Activated T-helper 1 cell treated with anti-CD3 and anti-CD28 coated beads, Interleukin-2, amount 50 U/mL, for 16 hours (primary cell): ENCODE results near the gene SIRT2.

ENCODE experiments used
- DNase-seq, 2 donors: peaks; one replicate each; pipeline ENCODE4 v3.0.0-alpha.2; 2020; ENCODE audit warnings: low read depth in 1 of 2, low spot score in 1 of 2

The SIRT2 gene

DNA sequence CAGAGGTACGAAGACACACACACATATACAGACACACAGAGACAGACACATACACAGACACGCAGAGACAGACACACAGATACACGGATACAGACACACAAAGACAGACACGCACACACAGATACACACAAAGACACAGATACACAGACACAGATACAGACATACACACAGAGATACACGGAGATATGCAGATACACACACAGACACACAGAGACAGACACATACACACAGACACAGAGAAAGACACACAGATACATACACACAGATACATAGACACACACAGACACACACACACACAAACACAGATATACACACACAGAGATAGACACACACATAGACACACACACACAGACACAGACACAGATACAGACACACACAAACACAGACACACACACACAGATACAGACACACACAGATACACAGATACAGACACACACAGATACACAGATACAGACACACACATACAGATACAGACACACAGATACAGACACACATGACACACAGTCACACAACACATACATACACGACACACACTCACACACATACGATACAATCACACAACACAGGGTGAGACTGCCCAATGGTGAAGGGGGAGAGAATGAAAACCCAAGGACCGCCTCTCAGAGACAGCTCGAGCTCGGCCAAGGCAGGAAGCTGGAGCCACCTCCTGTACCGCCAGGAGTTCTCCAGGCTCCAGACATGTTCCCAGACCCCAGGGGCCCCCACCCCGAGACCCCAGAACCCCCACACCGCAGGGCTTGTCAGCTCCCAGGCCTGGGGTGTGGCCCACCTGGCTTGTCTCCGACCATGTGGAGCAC is 21.4 kb upstream of the SIRT2 start:
- no peak for DNase-seq

DNA sequence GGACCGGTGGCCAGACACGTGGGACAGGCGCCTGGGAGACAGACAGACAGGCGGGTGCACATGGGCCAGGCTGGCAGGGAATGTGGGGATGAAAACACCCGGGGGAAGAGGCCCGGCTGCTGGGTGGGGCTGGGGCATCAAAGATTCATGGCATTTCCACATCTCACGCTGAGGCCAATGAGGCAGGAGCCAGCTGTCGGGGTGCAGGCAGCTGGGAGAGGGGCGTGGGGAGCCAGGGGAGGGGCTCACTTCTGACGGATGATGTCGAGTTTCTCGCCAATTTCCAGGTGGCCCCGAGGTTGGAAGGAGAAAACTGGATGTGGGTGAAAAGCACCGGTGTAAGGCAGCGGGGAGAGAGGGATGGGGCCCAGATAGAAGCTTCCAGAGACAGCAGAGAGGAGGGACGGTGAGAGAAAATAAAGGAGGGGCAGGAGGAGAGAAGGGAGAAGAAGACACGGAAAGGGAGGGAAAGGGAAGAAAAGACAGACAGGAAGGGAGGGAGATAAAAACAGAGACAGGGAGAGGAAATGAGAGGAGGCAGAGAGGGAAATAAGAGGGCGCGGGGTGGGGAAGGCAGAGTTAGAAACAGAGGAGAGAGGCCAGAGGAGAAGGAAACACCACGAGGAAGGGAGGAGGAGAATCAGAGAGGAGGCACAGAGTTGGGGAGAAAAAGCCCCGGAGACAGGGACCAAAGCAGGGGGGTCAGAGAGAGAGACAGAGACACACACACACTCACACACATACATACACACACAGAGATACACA is 20.6 kb upstream of the SIRT2 start:
- DNase-seq, result no peak

DNA sequence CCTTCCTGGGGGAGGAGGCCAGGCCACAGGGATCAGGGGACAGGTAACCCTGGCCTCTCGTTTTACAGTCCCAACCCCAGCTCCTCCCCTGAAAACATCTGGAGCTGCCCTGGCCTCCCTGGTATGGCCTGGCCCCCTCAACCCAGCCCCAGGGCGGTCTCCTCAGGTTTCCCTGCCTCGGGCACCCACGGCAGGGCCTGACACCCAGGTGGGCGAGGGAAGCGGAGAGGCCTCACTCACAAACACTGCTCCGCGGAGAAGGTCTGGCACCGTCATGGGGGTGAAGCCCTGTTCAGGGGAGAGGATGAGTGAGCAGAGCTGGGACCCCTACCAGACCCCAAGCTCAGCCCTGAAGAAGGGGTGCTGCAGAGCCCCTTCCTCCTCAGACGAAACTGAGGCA is 19.1 kb upstream of the SIRT2 start:
- DNase-seq, result no peak

DNA sequence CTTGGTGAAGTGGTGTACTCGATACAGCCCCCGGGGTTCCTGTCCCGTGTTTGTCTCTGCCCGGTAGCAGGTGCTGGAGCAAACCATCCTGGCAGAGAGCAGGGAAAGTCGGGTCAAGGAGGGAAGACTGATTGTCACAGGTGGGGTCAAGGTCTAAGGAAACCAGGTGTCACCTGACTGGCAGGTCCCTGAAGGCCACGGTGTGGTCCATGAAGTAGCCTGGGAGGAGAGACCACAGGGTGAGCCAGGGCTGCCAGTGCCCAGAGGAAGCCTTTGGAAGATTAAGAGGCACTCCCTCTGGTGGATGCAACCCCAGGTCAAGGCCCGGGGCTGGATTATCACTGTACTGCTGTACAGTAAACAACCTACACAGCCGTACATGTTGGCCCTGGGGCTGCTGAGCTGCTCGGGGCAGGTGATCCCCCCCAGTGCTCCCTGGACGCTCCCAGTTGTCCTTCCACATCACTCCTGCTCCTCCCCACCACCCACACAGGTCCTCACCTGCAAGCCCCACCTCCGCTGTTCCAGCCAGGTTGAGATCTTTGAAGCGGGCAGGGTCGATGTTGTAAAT is 18.6 kb upstream of the SIRT2 start:
- DNase-seq, result no peak

DNA sequence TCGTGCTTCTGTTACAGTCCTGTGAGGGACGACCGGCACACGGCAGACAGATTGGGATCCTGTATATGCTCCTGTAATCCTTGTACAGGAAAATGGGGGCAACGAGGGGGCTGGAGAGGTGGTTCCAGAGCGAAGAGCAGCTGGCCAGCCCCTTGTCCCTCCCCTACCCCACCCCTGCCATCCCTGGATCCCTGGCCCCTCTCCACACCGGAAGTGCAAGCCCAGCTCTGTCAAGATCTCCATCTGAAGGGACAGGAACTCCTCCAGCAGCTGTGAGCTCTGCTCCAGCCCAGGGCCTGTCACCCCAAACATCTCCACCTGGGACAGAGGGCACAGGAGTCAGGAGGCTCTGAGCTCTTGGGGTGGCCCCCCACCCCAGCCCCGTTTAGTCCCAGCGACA is 18.1 kb upstream of the SIRT2 start:
- DNase-seq, result no peak

DNA sequence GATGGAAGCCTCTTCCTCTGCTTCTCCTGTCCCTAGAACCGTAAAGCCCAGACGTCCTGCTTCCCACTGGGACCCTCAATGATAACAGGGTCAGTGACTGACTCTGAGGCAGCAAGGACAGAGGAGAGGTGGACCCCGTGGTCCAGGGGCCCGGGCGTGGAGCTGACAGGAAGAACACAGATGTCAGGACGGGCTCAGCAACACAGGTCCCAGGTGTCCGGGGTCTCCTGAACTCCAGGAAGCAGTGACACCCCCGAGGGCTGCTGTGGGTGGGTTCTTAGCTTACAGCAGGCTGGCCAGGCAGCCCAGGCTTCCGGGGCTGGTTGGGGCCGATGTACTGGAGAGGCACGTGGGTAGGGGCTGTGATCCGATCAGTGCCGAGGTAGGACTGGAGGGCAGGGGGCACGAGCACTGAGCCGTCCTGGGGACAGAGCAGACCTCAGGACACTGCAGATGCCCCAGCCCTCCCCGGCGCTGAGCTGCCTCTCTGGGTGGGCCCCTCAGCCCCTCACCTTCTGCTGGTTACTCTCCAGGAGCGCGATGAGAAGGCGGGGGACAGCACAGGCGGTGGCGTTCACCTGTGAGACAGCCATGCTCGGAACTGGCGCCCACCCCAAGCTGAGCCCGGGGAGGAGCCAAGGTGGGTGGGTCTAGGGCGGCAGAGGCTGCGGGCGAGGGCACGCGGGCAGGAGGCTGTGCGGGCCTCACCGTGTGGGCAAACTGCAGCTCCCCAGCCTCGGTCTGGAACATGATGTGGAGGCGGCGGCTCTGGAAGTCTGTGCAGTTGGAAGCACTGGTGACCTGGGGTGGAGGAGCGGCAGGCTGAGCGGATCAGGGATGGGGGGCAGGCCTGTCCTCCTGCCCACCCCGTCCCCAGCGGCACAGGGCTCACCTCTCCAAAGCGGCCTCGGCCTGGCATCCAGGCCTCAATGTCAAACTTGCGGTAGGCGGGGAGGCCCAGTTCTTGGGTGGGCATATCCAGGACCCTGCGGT is 16.2 kb upstream of the SIRT2 start:
- DNase-seq, result no peak

DNA sequence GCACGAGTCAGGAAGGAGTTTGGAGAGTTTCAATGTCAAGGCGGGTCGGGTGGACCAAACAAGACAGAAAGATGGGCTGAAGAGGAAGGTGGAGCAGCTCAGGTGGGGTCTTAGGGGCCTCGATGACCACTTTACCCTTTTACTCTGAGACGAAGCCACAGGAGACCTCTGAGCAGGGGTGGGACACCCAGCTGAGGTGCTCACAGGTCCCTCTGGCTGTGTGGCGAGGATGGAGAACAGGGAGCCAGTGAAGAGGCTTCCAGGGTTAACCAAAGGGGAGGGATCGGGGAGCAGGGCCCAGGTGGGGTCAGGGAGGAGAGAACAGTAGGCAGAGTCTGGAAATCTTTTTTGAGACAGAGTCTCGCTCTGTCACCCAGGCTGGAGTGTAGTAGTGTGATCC is 14.5 kb upstream of the SIRT2 start:
- no peak for DNase-seq

DNA sequence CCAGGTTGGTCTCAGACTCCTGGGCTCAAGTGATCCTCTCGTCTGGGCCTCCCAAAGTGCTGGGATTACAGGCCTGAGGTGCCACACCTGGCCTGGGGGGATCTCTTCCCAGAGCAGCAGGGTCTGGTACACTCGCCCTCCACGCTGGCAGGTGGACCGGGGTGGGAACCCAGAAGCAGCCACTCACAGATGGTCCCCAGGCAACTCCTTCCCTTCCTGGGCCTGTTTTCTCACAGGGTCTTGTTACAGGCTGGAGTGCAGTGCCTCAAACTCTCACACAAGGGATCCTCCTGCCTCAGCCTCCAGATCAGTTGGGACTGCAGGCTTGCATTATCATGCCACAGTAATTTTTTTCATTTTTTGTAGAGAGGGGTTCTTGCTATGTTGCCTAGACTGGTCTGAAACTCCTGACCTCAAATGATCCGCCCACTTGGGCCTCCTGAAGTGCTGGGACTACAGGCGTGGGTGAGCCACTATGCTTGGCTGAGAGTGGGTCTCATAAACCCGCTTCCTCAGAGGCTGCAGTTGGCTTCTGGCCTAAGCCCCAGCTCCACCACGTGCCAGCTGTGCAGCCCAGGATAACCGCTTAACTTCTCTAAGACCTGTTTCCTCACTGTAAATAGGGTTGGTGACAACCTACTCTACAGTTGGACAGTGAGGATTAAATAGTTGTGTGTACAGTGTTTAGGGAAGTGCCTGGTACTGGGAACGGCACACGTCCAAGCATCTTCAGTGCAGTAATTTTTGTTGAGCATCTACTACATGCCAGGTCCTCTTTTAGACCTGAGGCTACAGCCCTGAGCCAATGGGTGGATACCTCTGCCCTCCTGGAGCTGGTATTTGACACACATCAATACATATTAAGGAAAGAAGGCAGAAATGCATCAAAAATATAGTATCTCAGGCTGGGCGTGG is 13.4 kb upstream of the SIRT2 start:
- DNase-seq, result no peak

DNA sequence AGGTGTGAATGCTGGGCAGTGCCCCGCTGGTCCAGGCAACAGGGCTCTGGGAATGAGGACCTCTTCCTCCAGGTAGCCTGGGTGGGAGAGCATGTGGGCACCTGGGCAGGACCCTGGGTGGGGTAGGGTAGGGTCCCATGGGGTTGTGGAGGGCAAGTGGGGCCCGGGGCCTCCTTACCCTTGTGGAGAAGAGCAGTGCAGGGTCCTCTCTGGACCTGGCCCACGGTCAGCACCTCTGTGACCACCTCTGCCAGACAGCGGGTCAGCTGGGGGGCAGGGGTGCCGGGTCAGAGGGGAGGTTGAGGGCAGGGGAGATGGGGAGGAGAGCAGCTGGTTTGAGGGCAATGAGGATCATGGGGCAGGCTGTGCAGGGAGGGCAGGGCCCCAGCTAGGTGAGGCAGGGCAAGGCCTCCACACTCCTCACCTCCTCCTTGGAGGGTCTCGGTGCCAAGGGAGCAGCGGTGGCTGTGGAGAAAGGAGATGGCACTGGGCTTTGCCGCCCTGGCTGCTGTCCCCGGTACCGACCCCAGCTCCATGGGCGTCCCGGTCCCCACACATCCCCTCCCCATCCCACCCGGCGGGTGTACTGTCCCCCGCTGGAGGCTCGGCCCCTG is 12.1 kb upstream of the SIRT2 start:
- no peak for DNase-seq

DNA sequence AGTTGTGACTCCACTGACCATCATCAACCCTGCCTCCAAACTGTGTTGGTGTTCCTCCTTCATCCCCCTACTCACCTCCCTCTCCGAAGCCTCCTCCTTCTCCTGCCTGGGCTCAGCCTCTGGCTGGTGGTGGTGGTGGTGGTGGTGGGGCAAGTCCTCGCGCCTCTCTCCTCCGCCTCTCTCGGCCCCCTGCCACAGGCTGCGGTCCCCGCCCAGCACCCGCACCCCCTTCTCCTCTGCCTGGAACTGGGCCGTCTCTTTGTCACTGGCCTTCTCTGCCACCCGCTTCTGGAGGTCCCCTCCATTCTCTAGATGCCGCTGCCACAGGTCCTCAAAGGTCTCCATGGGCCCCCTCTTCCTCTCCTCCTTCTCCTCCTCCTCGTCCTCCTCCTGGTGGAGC is 11.1 kb upstream of the SIRT2 start:
- DNase-seq, result no peak

DNA sequence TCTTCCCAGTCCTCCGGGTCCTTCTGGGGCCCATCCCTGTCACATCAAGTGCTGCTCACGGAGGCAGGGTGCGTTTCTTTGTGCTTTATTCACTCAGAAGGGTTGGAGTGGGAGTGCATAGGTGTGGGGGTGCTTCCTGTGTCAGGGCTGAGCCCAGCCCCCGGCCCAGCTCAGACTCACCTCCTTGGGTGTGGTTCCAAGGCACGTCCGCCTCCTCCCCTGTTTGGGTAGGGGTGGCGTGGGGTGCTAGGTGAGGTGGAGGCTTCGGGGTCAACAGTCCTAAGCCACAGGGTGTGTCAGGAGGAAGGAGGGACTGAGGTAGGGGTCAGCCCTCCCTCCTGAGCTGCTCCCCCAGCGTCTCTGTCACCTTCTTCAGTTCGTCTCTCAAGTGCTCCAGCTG is 9.5 kb upstream of the SIRT2 start:
- DNase-seq, result no peak

DNA sequence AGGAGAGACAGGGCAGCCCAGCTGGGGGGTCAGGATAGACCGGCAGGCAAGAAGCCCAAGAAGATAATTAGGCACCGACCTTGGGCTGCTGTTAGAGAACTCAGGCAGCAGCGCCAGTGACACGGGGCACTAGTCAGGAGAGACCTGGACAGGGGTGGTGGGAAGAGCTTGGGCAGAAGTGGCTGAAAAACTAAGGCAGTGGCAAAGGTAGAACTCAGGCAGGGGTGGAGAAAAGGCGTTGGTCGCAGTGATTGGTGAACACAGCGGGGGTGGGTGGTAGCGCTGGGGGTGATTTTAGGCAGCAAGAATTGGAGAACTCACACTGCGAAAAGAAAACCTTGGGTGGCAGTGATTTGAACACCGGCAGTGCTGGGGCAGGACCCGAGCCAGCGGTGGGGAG is 8.3 kb upstream of the SIRT2 start:
- DNase-seq, result no peak

DNA sequence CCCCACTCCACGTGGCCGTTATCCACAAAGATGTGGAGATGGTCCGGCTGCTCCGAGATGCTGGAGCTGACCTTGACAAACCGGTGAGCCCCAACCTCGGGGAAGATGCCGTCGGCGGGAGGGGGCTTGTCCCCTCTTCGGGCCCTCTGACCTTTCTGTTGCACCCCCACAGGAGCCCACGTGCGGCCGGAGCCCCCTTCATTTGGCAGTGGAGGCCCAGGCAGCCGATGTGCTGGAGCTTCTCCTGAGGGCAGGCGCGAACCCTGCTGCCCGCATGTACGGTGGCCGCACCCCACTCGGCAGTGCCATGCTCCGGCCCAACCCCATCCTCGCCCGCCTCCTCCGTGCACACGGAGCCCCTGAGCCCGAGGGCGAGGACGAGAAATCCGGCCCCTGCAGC is 7.8 kb upstream of the SIRT2 start:
- no peak for DNase-seq

DNA sequence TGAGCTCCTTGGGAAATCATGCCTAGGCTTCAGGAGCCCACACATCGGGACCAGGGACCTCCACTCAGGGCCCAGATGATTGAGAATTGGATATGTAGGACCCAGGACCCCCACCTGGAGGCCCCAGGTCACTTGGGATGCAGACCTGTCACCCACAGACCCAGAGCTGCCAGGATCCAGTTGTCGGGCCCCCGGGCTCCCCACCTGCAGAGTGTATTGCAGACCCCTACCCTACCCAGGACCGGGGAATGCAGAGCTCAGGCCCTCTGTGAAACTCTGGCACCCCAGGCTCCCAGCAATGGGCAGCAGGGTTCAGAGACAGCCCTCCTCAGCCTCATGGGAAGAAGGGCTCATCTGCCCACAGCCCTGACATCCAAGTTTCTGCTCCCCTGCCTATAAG is 6.2 kb upstream of the SIRT2 start:
- no peak for DNase-seq

DNA sequence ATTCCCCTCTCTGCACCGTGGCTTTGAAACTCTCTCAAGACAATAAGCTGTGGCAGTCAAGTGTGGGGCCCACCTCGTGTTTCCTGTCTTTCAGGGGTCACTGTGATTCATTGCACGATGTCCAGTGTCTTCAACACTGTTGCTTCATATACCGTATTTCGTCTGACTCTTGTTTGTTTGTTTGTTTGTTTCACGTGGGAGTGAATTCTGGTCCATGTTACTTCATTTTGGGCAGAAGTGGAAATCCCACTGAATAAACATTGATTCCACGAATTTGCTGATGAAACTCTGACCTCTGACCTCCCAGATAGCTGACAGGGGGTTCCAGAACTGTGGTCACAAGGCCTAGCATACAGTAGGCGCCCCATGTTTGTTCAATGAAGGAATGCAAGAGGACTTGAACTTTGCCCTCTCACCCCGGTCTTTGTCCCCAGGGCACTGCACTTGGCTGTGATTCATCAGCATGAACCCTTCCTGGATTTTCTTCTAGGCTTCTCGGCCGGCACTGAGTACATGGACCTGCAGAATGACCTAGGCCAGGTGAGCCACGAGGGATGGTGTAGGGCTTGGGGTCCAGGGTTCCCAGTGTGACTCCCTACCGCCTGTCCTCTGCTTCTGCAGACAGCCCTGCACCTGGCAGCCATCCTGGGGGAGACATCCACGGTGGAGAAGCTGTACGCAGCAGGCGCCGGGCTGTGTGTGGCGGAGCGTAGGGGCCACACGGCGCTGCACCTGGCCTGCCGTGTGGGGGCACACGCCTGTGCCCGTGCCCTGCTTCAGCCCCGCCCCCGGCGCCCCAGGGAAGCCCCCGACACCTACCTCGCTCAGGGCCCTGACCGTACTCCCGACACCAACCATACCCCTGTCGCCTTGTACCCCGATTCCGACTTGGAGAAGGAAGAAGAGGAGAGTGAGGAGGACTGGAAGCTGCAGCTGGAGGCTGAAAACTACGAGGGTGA is 5.4 kb upstream of the SIRT2 start:
- no peak for DNase-seq

DNA sequence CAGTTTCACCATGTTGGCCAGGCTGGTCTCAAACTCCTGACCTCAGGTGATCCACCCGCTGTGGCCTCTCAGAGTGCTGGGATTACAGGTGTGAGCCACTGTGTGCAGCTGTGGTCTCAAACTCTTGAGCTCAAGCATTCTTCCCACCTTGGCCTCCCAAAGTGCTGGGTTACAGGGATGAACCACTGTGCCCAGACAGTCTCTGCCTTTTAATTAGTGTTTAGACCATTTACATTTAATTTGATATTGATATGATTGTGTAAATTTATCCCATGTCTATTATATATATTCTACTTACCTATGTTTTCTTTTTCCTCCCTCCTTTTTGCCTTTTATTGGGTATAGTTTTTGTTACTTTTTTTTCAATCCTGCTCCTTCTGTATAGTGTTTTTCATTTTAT is 2.3 kb upstream of the SIRT2 start:
- DNase-seq, result no peak

DNA sequence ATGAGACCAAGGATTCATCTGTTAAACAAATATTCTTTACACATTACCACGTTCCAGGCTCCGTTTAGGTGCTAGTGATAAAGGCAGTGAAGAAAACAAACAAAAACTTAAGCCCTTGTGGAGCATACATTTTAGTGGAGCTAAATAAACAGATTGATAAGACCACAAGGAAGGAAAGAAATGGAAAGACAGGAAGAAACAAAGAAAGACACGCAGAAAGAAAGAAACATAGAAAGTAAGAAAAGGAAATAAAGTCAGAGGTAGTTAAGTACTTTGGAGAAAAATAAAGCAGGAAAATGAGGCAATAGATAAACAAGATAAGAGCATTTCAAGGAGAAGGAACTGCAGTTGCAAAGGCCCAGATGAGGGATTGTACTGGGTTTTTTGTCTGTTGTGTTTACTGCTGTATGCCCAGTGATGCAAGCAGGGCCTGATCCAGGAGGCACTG is 1.3 kb upstream of the SIRT2 start:
- DNase-seq, result no peak

DNA sequence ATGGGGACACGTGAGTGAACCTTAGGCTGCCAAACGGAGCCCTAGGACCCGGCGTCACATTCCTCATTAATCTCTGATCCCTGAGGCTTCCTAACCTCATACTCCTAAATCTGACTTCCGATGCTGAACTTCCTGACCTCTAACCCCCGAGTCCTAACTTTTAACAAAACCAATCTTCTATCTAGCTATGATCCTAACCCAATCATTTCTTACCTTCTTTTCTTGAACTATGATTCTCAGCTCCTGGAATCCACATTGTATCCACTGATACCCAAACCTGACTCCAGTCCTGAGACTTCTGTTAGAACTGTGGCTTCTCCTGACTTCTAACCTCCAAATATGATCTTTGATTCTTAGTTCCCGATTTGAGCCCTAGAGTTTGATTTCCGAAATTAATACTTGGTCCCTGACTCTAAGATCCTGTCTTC is 798 bp upstream of the SIRT2 start:
- DNase-seq, result no peak
